HFFc6 (cell line): ENCODE results near the gene SNU13. TPM values are rescaled to one million over a fixed set of nuclear protein-coding genes. Genes with fewer than 3 reads are reported as not detected.
"Not testable (repeated sequence)": the region's sequence is repeated elsewhere in the genome, so short reads cannot be mapped to it uniquely, and the experiment has no call there.

ENCODE experiments used
- DNase-seq: peaks from one replicate; pipeline ENCODE4 v3.0.0-alpha.2; 2018
- H3K27ac Mint-ChIP-seq: 2 replicates; pipeline ENCODE4 v1.8.0; 2020; ENCODE audit warnings: mild to moderate bottlenecking, mixed read lengths
- H3K27me3 Mint-ChIP-seq: 2 replicates; pipeline ENCODE4 v1.8.0; 2021; ENCODE audit warnings: mild to moderate bottlenecking, moderate library complexity, mixed read lengths; ENCODE audit not compliant: insufficient read depth
- H3K36me3 Mint-ChIP-seq: 2 replicates; pipeline ENCODE4 v1.8.0; 2021; ENCODE audit warnings: low read depth, mixed read lengths
- H3K4me1 Mint-ChIP-seq: 2 replicates; pipeline ENCODE4 v1.8.0; 2020; ENCODE audit warnings: low read depth, mixed read lengths
- H3K4me3 Mint-ChIP-seq: 2 replicates; pipeline ENCODE4 v1.8.0; 2020; ENCODE audit warnings: mild to moderate bottlenecking, moderate library complexity, mixed read lengths
- H3K9me3 Mint-ChIP-seq: 2 replicates; pipeline ENCODE4 v1.8.0; 2020; ENCODE audit warnings: mild to moderate bottlenecking, mixed read lengths
- CTCF ChIP-seq: fragments of 200-600 bp; sonication (generic); IDR thresholded peaks from 2 replicates; pipeline ENCODE4 v1.5.0; 2021; ENCODE audit warnings: antibody characterized with exemption, mild to moderate bottlenecking
- total RNA-seq, 6 experiments: library from RNA; stranded (reverse); fragmentation: NEBNext Ultra II Directional; extraction: Animal tissue kit (Norgen Biotek cat#: 25700); gene quantifications; 2 replicates in 1 of 6; 3 replicates in 5 of 6; pipeline ENCODE4 v1.2.3, GENCODE V29; 2021

Gene SNU13
- total RNA-seq, 6 experiments from 2014 or later = 208 to 263 (median 234) TPM

GRCh38 chr22:41681616-41682015, 7.1 kb downstream of the SNU13 start:
- no peak for TF ChIP-seq CTCF
- peaks cover 24% of the 10 kb centered on the region for H3K4me1 Mint-ChIP-seq
- no peaks in the 10 kb centered on the region for H3K9me3 Mint-ChIP-seq
- peak overlapping the region; percentile 98 for H3K27ac Mint-ChIP-seq
- no peaks in the 10 kb centered on the region for H3K27me3 Mint-ChIP-seq
- peak overlapping the region; percentile 96 for H3K4me3 Mint-ChIP-seq
- DNase-seq = no peak
- peaks cover 32% of the 10 kb centered on the region for H3K36me3 Mint-ChIP-seq

- no peak for TF ChIP-seq CTCF
- Mint-ChIP-seq H3K36me3 (peaks cover 39% of the 10 kb centered on the region), H3K27ac (0 out of 2 replicates have a peak overlapping the region, but pooled peaks have one; percentile 20), H3K9me3 (no peaks in the 10 kb centered on the region), H3K4me3 (no peak overlapping the region), H3K27me3 (no peaks in the 10 kb centered on the region; the same call in 1 of the 2 replicates), H3K4me1 (peaks cover 24% of the 10 kb centered on the region; the same call in 1 of the 2 replicates)
- no peak for DNase-seq
Observed at GRCh38 chr22:41676134-41676533, 12.5 kb downstream of the SNU13 start.

GRCh38 chr22:41674846-41675340, 13.8 kb downstream of the SNU13 start:
- DNase-seq = no peak
- TF ChIP-seq CTCF = no peak
- Mint-ChIP-seq H3K9me3 (no peaks in the 10 kb centered on the region), H3K4me3 (no peak overlapping the region), H3K27ac (peak overlapping the region; percentile 44), H3K27me3 (no peaks in the 10 kb centered on the region; the same call in 1 of the 2 replicates), H3K36me3 (peaks cover 31% of the 10 kb centered on the region), H3K4me1 (peaks cover 32% of the 10 kb centered on the region)

GRCh38 chr22:41672780-41673509, 15.7 kb downstream of the SNU13 start:
- H3K4me1 Mint-ChIP-seq = peaks cover 44% of the 10 kb centered on the region
- H3K4me3 Mint-ChIP-seq = no peak overlapping the region
- H3K27ac Mint-ChIP-seq = peak overlapping the region; percentile 31; the same call in 1 of the 2 replicates
- no peaks in the 10 kb centered on the region for H3K9me3 Mint-ChIP-seq
- peak; percentile 66; the same call in 1 of the 2 replicates for TF ChIP-seq CTCF
- DNase-seq = peak; percentile 36
- no peaks in the 10 kb centered on the region; the same call in 1 of the 2 replicates for H3K27me3 Mint-ChIP-seq
- peaks cover 24% of the 10 kb centered on the region for H3K36me3 Mint-ChIP-seq

- not testable (repeated sequence) for DNase-seq, H3K27me3 Mint-ChIP-seq, H3K9me3 Mint-ChIP-seq, H3K4me3 Mint-ChIP-seq
- Mint-ChIP-seq H3K36me3 (peaks cover 24% of the 10 kb centered on the region), H3K4me1 (peaks cover 52% of the 10 kb centered on the region), H3K27ac (peak overlapping the region; percentile 13; the same call in 1 of the 2 replicates)
Observed at GRCh38 chr22:41672096-41672495, 16.6 kb downstream of the SNU13 start.
